Measurements from ENCODE around the gene RAB33A. TPM values are rescaled to one million over a fixed set of nuclear protein-coding genes. Genes with fewer than 3 reads are reported as not detected.

Gene RAB33A
- polyA plus RNA-seq, 2 of the 4 experiments (the other 2 are of a cell fraction), result 0.31 to 0.32 TPM

GRCh38 chrX:130174937-130175336 is 3.2 kb downstream of the RAB33A start:
- Histone ChIP-seq H3K9me3 (no peaks in the 10 kb centered on the region), H3K4me3 (no peak overlapping the region), H3K27ac (no peak overlapping the region), H3K4me2 (no peak overlapping the region), H3K4me1 (peaks cover 24% of the 10 kb centered on the region; the same call in 2 of the 3 replicates)
- TF ChIP-seq EHMT2 (IDR thresholded peaks at IDR 0.05; ENCODE audit: low read depth) (no peak), NFE2L2 (conservative IDR thresholded peaks at IDR 0.05; ENCODE audit: low read length) (no peak), BHLHE40 (IDR thresholded peaks at IDR 0.05; ENCODE audit: low read depth, low read length) (no peak), MAZ (IDR thresholded peaks at IDR 0.05; ENCODE audit: borderline replicate concordance, low read depth, low read length) (no peak), GATA3 (IDR thresholded peaks at IDR 0.05; ENCODE audit: borderline replicate concordance) (no peak), HOXA7 (CRISPR knock-in tag; IDR thresholded peaks at IDR 0.05) (no peak), ESRRA (IDR thresholded peaks at IDR 0.05; ENCODE audit: borderline replicate concordance, low read length) (no peak)
- FAIRE-seq, result no peak
- DNase-seq (ENCODE audit: low read depth in 1 of 2, low spot score in 1 of 2), result no peak
- 94% methylated on average over 2 of the region's 2 CpGs for WGBS (ENCODE audit: missing lambda C conversion rate)
- POLR2A ChIA-PET, result no interaction called here
- CTCF ChIA-PET, result interaction anchor here (1.3 to 2.2 kb wide), 3 partner anchors 11 to 54 kb away, joined by 3 to 15 read pairs (median 5); no protein-coding TSS in a partner anchor
- ATAC-seq, result no peak

- 0 out of 6 replicates have a peak, but pooled peaks of 1 of the 2 experiments have one; percentile 4 for ATAC-seq
- Histone ChIP-seq H3K4me3 (no peak overlapping the region), H3K4me2 (no peak overlapping the region), H3K9me3 (no peaks in the 10 kb centered on the region), H3K27ac (no peak overlapping the region), H3K4me1 (peaks cover 20% of the 10 kb centered on the region; the same call in 2 of the 3 replicates)
- FAIRE-seq, result no peak
- TF ChIP-seq POLR2AphosphoS2 (conservative IDR thresholded peaks at IDR 0.05; ENCODE audit: low read length), result no peak
- ChIA-PET POLR2A (interaction anchor here (1.5 kb wide), 1 partner anchor 11 kb away, joined by 6 read pairs; the partner anchor contains the start of gene AIFM1), CTCF (interaction anchor here (0.8 to 1.0 kb wide), 3 partner anchors 15 to 97 kb away, joined by 3 to 5 read pairs (median 4); no protein-coding TSS in a partner anchor)
- DNase-seq (ENCODE audit: low read depth in 1 of 2, low spot score in 1 of 2), result no peak
Measured at GRCh38 chrX:130176354-130176776, 4.6 kb downstream of the RAB33A start.

GRCh38 chrX:130176942-130177341 is 5.2 kb downstream of the RAB33A start:
- FAIRE-seq (no peak), DNase-seq (ENCODE audit: low read depth in 1 of 2, low spot score in 1 of 2) (no peak), ATAC-seq (no peak)
- POLR2A ChIA-PET, result interaction anchor here (1.5 kb wide), 1 partner anchor 11 kb away, joined by 6 read pairs; the partner anchor contains the start of gene AIFM1
- H3K27ac ChIP-seq, result no peak overlapping the region
- peaks cover 20% of the 10 kb centered on the region; the same call in 2 of the 3 replicates for H3K4me1 ChIP-seq
- CTCF ChIA-PET, result interaction anchor here (0.8 to 1.0 kb wide), 3 partner anchors 15 to 98 kb away, joined by 3 to 5 read pairs (median 4); no protein-coding TSS in a partner anchor
- 42% methylated on average over 4 of the region's 4 CpGs for WGBS (ENCODE audit: missing lambda C conversion rate)
- no peak overlapping the region for H3K4me3 ChIP-seq
- no peak overlapping the region for H3K4me2 ChIP-seq
- TF ChIP-seq TP53 (CRISPR knock-in tag; IDR thresholded peaks at IDR 0.05) (no peak), CHD4 (IDR thresholded peaks at IDR 0.05; ENCODE audit: borderline replicate concordance) (no peak), BHLHE40 (IDR thresholded peaks at IDR 0.05; ENCODE audit: low read depth, low read length) (no peak), ELK1 (IDR thresholded peaks at IDR 0.05; ENCODE audit: low read depth, low read length) (no peak), JUN (IDR thresholded peaks at IDR 0.05) (no peak)
- no peaks in the 10 kb centered on the region for H3K9me3 ChIP-seq

GRCh38 chrX:130179170-130179569 is 7.4 kb downstream of the RAB33A start:
- POLR2A ChIA-PET, result no interaction called here
- CTCF ChIA-PET, result interaction anchor here (0.9 to 1.5 kb wide), 4 partner anchors 13 to 119 kb away, joined by 3 to 4 read pairs (median 3); no protein-coding TSS in a partner anchor
- Histone ChIP-seq H3K4me3 (no peak overlapping the region), H3K4me1 (peaks cover 9% of the 10 kb centered on the region; the same call in 2 of the 3 replicates), H3K4me2 (no peak overlapping the region), H3K9me3 (no peaks in the 10 kb centered on the region), H3K27ac (no peak overlapping the region)
- 83% methylated on average over 4 of the region's 5 CpGs for WGBS (ENCODE audit: missing lambda C conversion rate)
- FAIRE-seq (no peak), ATAC-seq (no peak), DNase-seq (ENCODE audit: low read depth in 1 of 2, low spot score in 1 of 2) (no peak)
- TF ChIP-seq RAD21 (conservative IDR thresholded peaks at IDR 0.05 in 1 of 2, IDR thresholded peaks at IDR 0.05 in 1 of 2), result no peak
- TF ChIP-seq HES2 (IDR thresholded peaks at IDR 0.05), result no peak
- TF ChIP-seq HEYL (CRISPR knock-in tag; IDR thresholded peaks at IDR 0.05), result no peak
- TF ChIP-seq ATOH8 (CRISPR knock-in tag; IDR thresholded peaks at IDR 0.05; ENCODE audit: low read depth), result no peak
- TF ChIP-seq RCOR1 (IDR thresholded peaks at IDR 0.05; ENCODE audit: low read depth, low read length), result no peak
- TF ChIP-seq ESRRA (IDR thresholded peaks at IDR 0.05; ENCODE audit: borderline replicate concordance, low read length), result no peak
- TF ChIP-seq CHD4 (IDR thresholded peaks at IDR 0.05; ENCODE audit: borderline replicate concordance), result no peak
- TF ChIP-seq GATA3 (IDR thresholded peaks at IDR 0.05; ENCODE audit: borderline replicate concordance), result no peak
- TF ChIP-seq REST (IDR thresholded peaks at IDR 0.05), result no peak
- TF ChIP-seq TP53 (CRISPR knock-in tag; IDR thresholded peaks at IDR 0.05), result no peak
- TF ChIP-seq EHMT2 (IDR thresholded peaks at IDR 0.05; ENCODE audit: low read depth), result no peak
- TF ChIP-seq EHF (CRISPR knock-in tag; IDR thresholded peaks at IDR 0.05), result no peak
- no peak for TF ChIP-seq SMC3 (IDR thresholded peaks at IDR 0.05)
- TF ChIP-seq KDM1A (IDR thresholded peaks at IDR 0.05; ENCODE audit: low read depth), result no peak
- no peak for TF ChIP-seq CBX2 (IDR thresholded peaks at IDR 0.05; ENCODE audit: borderline replicate concordance, low read depth)
- TF ChIP-seq KDM5A (IDR thresholded peaks at IDR 0.05), result no peak
